ENCODE data around the gene LRMDA. TPM values are rescaled to one million over a fixed set of nuclear protein-coding genes. Genes with fewer than 3 reads are reported as not detected.
A peak's percentile ranks its signal among the peaks of the same experiment; 100 is the strongest.

LRMDA gene
- total and polyA plus RNA-seq, 2 of the 13 experiments (the other 11 are each of a cell fraction or from before 2014, with no cell fraction given) = 13.4 to 22.0 TPM

GRCh38 chr10:76336213-76336963 is 905.0 kb downstream of the LRMDA start (continued):
- TF ChIP-seq ZFX (CRISPR knock-in tag; IDR thresholded peaks at IDR 0.05; ENCODE audit: low read depth) (no peak), ZBTB38 (CRISPR knock-in tag; IDR thresholded peaks at IDR 0.05) (no peak), ZNF710 (CRISPR knock-in tag; IDR thresholded peaks at IDR 0.05; ENCODE audit: borderline replicate concordance) (no peak), FOXK2 (IDR thresholded peaks at IDR 0.05) (no peak), ZUFSP (CRISPR knock-in tag; IDR thresholded peaks at IDR 0.05; ENCODE audit: borderline replicate concordance) (no peak), ZBTB26 (CRISPR knock-in tag; IDR thresholded peaks at IDR 0.05; ENCODE audit: borderline replicate concordance) (no peak), SETDB1 (CRISPR knock-in tag; IDR thresholded peaks at IDR 0.05; ENCODE audit: borderline replicate concordance) (no peak), ZNF644 (CRISPR knock-in tag; IDR thresholded peaks at IDR 0.05; ENCODE audit: low read depth) (no peak), ZNF777 (CRISPR knock-in tag; IDR thresholded peaks at IDR 0.05) (no peak), ZKSCAN5 (CRISPR knock-in tag; IDR thresholded peaks at IDR 0.05) (no peak), AHDC1 (CRISPR knock-in tag; IDR thresholded peaks at IDR 0.05; ENCODE audit: borderline replicate concordance) (0 out of 2 replicates have a peak, but pooled peaks have one; percentile 47), PITX1 (CRISPR knock-in tag; IDR thresholded peaks at IDR 0.05) (peak; percentile 57; the same call in 1 of the 2 replicates), ZNF549 (CRISPR knock-in tag; IDR thresholded peaks at IDR 0.05) (no peak), THAP11 (CRISPR knock-in tag; IDR thresholded peaks at IDR 0.05) (no peak), ZNF878 (CRISPR knock-in tag; IDR thresholded peaks at IDR 0.05) (no peak), ZNF589 (CRISPR knock-in tag; conservative IDR thresholded peaks at IDR 0.05) (no peak), SALL2 (CRISPR knock-in tag; IDR thresholded peaks at IDR 0.05) (no peak), PLRG1 (conservative IDR thresholded peaks at IDR 0.05) (no peak), NR1H2 (CRISPR knock-in tag; IDR thresholded peaks at IDR 0.05; ENCODE audit: borderline replicate concordance, low read depth) (no peak), RFX3 (CRISPR knock-in tag; IDR thresholded peaks at IDR 0.05) (no peak)

Measured in HepG2 (cell line).